Vagina (tissue), 2 donors: Measurements from ENCODE around the gene GNAL.

Experiments
- POLR2A ChIP-seq, 2 donors: fragments of 450-650 bp; IDR thresholded peaks; one replicate each; pipeline ENCODE4 v1.6.1; 2017; ENCODE audit warnings: antibody characterized with exemption in 2 of 2, mild to moderate bottlenecking in 2 of 2, moderate library complexity in 2 of 2
- POLR2AphosphoS5 ChIP-seq, 2 donors: sonication (generic); formaldehyde crosslinking; IDR thresholded peaks; one replicate each; pipeline ENCODE4 v1.9.0; 2017; ENCODE audit warnings: antibody characterized with exemption in 2 of 2, mild to moderate bottlenecking in 2 of 2, low read depth in 1 of 2; ENCODE audit not compliant: insufficient read depth in 1 of 2
- TF ChIP-seq, protein P1 (sequence below), 3 experiments: fragments of 450-650 bp in 2 of 3; fragments of 200-600 bp in 1 of 3; sonication (generic) in 1 of 3; IDR thresholded peaks; one replicate each; pipeline ENCODE4 v1.5.1; 2017 to 2019; ENCODE audit warnings: antibody characterized with exemption in 3 of 3, mild to moderate bottlenecking in 2 of 3, moderate library complexity in 2 of 3

DNA sequence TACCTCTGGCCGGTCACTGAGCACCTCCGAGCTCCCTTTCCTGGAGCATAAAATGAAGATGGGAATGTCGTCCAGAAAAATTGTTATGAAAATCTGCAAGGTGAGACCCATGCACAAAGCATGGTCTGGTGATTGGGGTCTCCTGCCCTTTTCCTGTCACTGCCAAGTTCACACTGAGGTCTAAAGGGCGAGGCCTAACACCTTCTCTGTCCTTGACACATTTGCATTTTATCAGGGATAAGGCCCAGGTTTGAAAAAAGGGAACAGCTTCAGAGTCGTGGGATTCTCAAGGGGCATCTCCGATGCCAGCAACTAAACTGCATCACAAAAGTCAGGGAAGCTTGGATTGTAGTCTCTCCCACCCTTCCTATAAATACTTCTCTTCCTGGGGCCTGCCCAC, 24.7 kb downstream of the GNAL start:
- TF ChIP-seq, protein P1, sequence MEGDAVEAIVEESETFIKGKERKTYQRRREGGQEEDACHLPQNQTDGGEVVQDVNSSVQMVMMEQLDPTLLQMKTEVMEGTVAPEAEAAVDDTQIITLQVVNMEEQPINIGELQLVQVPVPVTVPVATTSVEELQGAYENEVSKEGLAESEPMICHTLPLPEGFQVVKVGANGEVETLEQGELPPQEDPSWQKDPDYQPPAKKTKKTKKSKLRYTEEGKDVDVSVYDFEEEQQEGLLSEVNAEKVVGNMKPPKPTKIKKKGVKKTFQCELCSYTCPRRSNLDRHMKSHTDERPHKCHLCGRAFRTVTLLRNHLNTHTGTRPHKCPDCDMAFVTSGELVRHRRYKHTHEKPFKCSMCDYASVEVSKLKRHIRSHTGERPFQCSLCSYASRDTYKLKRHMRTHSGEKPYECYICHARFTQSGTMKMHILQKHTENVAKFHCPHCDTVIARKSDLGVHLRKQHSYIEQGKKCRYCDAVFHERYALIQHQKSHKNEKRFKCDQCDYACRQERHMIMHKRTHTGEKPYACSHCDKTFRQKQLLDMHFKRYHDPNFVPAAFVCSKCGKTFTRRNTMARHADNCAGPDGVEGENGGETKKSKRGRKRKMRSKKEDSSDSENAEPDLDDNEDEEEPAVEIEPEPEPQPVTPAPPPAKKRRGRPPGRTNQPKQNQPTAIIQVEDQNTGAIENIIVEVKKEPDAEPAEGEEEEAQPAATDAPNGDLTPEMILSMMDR (IDR thresholded peaks at IDR 0.05) = no peak
- TF ChIP-seq POLR2AphosphoS5 (IDR thresholded peaks at IDR 0.05; ENCODE audit: insufficient read depth in 1 of 2, low read depth in 1 of 2) (no peak), POLR2A (IDR thresholded peaks at IDR 0.05) (no peak)
